CD4-positive, alpha-beta T cell treated with Interleukin-15 for 4 hours (primary cell): ENCODE results near the gene IL15RA.
"Not testable (repeated sequence)": the region's sequence is repeated elsewhere in the genome, so short reads cannot be mapped to it uniquely, and the experiment has no call there.

Source experiments
- DNase-seq: peaks from one replicate; pipeline ENCODE4 v3.0.0-alpha.2; 2020; ENCODE audit warnings: low spot score

IL15RA gene

GRCh38 chr10:5968681-5969453 lies 8.5 kb downstream of the IL15RA start:
- no peak for DNase-seq

- no peak for DNase-seq
Measured at GRCh38 chr10:5968037-5968680, 9.2 kb downstream of the IL15RA start.

- DNase-seq = no peak
Measured at GRCh38 chr10:5965266-5965665, 12.1 kb downstream of the IL15RA start.

- DNase-seq = no peak
Measured at GRCh38 chr10:5964736-5965135, 12.6 kb downstream of the IL15RA start.

- no peak for DNase-seq
Measured at GRCh38 chr10:5963591-5963990, 13.8 kb downstream of the IL15RA start.

GRCh38 chr10:5963071-5963470 lies 14.3 kb downstream of the IL15RA start:
- DNase-seq = no peak

- DNase-seq = not testable (repeated sequence)
Measured at GRCh38 chr10:5962358-5962940, 14.9 kb downstream of the IL15RA start.

- no peak for DNase-seq
Measured at GRCh38 chr10:5961405-5962100, 15.8 kb downstream of the IL15RA start.

- DNase-seq = not testable (repeated sequence)
Measured at GRCh38 chr10:5960973-5961275, 16.4 kb downstream of the IL15RA start.

GRCh38 chr10:5960070-5960972 lies 17.0 kb downstream of the IL15RA start:
- no peak for DNase-seq

- no peak for DNase-seq
Measured at GRCh38 chr10:5959581-5960069, 17.7 kb downstream of the IL15RA start.

GRCh38 chr10:5959142-5959541 lies 18.2 kb downstream of the IL15RA start:
- DNase-seq = no peak

GRCh38 chr10:5958675-5959074 lies 18.7 kb downstream of the IL15RA start:
- no peak for DNase-seq

GRCh38 chr10:5958077-5958476 lies 19.3 kb downstream of the IL15RA start:
- DNase-seq = no peak

GRCh38 chr10:5956146-5956936 lies 21.0 kb downstream of the IL15RA start:
- no peak for DNase-seq

- no peak for DNase-seq
Measured at GRCh38 chr10:5953676-5954075, 23.7 kb downstream of the IL15RA start.

- DNase-seq = no peak
Measured at GRCh38 chr10:5952731-5953385, 24.5 kb downstream of the IL15RA start.

GRCh38 chr10:5951721-5952407 lies 25.5 kb downstream of the IL15RA start:
- no peak for DNase-seq

GRCh38 chr10:5951167-5951711 lies 26.1 kb downstream of the IL15RA start:
- no peak for DNase-seq
